ENCODE results near the gene ATP8B1.
A peak's percentile ranks its signal among the peaks of the same experiment; 100 is the strongest.

Gene ATP8B1

GRCh38 chr18:57819119-57819518 lies 16.0 kb upstream of the ATP8B1 start:
- DNase-seq (ENCODE audit: low read depth) = no peak

- no peak for DNase-seq (ENCODE audit: low read depth)
Observed at GRCh38 chr18:57816208-57816954, 13.3 kb upstream of the ATP8B1 start.

- no peak for DNase-seq (ENCODE audit: low read depth)
Observed at GRCh38 chr18:57814555-57814954, 11.4 kb upstream of the ATP8B1 start.

DNA sequence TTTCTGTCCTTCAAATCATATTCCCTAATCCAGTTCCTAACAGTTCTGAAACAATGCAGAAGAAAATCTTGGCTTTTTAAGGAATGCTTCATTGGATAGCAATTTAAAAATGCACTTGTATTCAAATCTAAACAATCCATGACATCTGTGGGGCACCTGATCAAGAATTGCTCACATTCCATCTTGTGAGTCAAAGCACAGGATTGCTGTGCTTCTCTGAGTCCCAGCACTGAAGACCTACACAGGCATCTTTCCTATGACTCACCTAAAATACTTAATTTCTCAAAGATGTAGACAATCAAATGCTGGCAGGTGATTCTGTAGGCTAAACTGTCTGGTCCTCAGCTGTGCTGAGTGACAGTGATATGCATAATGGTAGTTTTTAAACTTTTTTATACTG lies 10.1 kb upstream of the ATP8B1 start:
- peak; percentile 94 for DNase-seq (ENCODE audit: low read depth)

- DNase-seq (ENCODE audit: low read depth) = no peak
Observed at GRCh38 chr18:57812126-57812477, 9.0 kb upstream of the ATP8B1 start.

- no peak for DNase-seq (ENCODE audit: low read depth)
Observed at GRCh38 chr18:57811477-57812125, 8.5 kb upstream of the ATP8B1 start.

DNA sequence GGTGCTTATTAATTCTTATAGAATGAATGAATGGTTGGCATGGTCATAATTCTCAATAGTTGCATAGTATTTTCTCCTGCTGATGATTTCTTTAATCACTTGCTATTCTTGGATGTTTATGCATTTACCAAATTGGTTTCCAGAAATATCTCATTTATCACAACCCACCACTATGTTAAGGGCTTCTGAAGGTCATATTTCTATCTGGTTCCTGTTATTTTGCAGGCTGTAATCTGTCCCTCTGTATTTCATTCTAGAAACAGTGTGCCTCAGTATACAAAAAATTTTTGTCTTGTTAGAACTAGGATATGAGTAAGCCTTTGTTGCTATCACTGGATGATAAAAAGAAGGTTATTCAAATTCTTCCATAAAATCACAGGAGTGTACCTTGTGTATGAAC lies 6.1 kb upstream of the ATP8B1 start:
- DNase-seq (ENCODE audit: low read depth) = no peak

DNA sequence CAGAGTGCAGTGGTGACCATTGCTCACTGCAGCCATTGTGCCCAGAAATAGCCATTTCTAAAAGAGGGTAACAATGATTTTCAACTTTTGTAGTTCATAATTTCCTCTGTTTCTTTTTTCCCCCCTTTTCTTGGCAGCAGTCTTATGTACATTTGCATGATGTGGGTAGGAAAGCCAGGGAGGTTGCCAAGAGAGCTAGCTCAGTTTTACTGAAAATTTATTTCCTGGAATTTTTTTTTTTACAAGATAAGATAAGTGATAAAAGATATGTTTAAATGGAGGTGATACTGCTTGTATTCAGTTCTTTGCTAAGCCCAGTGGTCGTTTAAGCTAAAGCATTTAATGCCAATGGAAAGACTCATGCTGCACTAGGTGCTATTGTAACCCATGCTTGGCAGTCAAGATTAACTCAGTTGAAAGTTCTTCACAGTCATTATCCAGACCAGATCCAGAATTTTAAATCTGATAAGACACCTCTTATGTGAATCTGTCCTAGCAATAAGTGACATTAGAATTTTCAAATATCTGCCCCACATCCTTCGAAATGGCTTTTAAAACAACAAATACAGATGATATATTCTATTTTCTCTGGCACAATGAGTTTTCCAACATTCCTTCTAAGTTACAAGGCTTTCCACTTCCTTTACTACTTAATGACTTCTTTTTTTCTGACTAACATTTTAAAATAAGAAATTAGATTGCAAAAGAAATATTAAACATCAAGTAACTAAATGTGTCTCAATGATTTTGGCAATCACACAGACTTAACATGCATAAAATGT lies 4.4 kb upstream of the ATP8B1 start:
- DNase-seq (ENCODE audit: low read depth) = no peak

DNA sequence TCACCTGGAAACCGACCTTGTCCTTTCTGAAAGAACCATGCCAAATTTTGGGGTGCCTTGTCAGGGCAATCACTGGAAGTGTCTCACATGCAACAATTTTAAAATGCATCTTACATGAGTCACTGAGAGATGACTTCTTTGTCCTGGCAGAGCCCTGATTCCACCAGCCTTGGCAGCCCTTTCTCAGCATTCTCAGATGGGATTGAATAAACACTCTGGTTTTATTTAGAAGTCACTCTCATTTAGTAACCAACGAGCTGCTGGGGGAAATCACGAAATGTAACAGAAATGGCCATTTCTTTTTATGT lies 3.8 kb upstream of the ATP8B1 start:
- DNase-seq (ENCODE audit: low read depth) = peak; percentile 92

- no peak for DNase-seq (ENCODE audit: low read depth)
Observed at GRCh38 chr18:57806201-57806977, 3.3 kb upstream of the ATP8B1 start.

- DNase-seq (ENCODE audit: low read depth) = no peak
Observed at GRCh38 chr18:57805117-57805516, 2.0 kb upstream of the ATP8B1 start.

- no peak for DNase-seq (ENCODE audit: low read depth)
Observed at GRCh38 chr18:57804557-57804956, 1.4 kb upstream of the ATP8B1 start.

DNA sequence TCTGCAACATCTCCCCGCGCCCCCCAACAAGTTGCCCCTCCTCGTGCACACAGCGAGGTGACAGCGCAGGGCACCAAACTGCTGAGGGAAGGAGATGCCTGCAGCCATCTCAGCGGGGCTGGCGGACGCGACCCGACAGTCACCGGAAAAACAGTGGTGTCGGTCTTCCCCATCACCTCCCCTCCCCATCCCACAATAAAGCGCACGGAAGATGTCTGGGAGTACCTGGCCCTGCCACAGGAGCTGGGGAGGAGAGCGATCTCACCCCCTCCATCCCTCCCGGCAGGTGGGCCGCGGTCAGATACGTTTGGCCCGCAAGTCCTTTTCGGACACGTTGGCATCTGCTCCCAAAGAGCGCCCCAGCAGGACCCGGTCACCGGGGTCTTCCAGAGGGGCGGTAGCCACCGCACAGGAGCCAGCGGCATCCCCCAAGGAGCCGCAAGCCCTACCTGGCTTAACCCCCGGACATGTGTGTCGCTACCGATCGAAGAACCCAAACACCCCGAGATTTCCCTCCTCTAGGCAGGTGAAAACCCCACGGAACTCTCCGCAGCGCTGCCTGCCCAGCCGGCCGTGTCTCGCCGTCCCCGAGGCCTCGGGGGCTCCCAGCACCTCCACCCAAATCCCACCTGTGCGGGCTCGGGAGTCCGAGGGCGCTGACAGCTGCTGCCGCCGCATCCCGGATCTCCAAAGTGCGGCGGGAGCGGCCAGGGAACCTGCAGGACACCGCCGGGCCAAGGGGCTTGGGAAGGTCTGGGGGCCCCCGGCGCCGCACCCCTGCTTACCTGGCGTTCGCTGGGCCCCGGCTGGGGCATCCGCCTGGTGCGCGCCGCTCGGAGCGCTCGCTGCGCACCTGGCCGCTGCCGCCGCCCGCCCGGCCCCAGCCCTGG lies 657 bp downstream of the ATP8B1 start:
- DNase-seq (ENCODE audit: low read depth) = no peak

GRCh38 chr18:57801761-57802212 lies 1.3 kb downstream of the ATP8B1 start:
- no peak for DNase-seq (ENCODE audit: low read depth)

GRCh38 chr18:57801325-57801724 lies 1.8 kb downstream of the ATP8B1 start:
- no peak for DNase-seq (ENCODE audit: low read depth)

GRCh38 chr18:57798713-57799373 lies 4.3 kb downstream of the ATP8B1 start:
- no peak for DNase-seq (ENCODE audit: low read depth)

DNA sequence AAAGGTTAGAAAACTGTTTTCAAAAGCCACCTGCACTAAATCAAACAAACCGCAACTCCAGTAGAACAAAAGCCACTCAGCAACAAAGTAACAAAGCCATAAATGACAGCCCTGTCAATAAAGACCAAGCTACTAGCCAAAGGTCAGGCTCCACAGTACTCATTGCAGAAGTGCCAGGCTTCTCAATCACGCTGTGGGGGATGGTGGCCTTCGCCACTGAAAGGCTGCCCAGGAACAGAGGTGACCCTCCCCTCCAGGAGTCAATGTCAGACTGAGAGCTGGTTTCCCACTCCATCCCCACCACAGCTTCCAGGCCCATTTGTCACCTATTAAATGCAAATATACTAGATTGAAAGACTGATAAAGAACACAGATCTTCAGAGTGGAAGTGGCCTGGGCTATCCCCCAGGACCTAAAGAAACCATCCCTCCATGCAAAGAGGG lies 5.9 kb downstream of the ATP8B1 start:
- no peak for DNase-seq (ENCODE audit: low read depth)

- no peak for DNase-seq (ENCODE audit: low read depth)
Observed at GRCh38 chr18:57794951-57795728, 8.0 kb downstream of the ATP8B1 start.

- no peak for DNase-seq (ENCODE audit: low read depth)
Observed at GRCh38 chr18:57793302-57793986, 9.7 kb downstream of the ATP8B1 start.
